CD14-positive monocyte (primary cell): ENCODE data around the gene REV3L. TPM values are rescaled to one million over a fixed set of nuclear protein-coding genes. Genes with fewer than 3 reads are reported as not detected.

Experiments
- DNase-seq, 3 donors: peaks; one replicate each; pipeline ENCODE4 v3.0.0-alpha.2; 2011 to 2022
- H2AFZ ChIP-seq: 2 replicates; pipeline ENCODE4 v1.6.0; 2012; ENCODE audit warnings: mild to moderate bottlenecking, low read depth, low read length, inconsistent platforms; ENCODE audit not compliant: insufficient read depth, poor library complexity, severe bottlenecking
- H3K27ac ChIP-seq, 2 donors: 1 replicate in 1 of 2; 2 replicates in 1 of 2; pipeline ENCODE4 v1.5.1; 2012 to 2013; ENCODE audit warnings: low read length in 2 of 2, control low read depth in 1 of 2, inconsistent platforms in 1 of 2, low read depth in 1 of 2, mild to moderate bottlenecking in 1 of 2
- H3K27me3 ChIP-seq, 2 donors: one replicate each; pipeline versions ENCODE4 v1.6.0 to v1.6.1; 2011 to 2013; ENCODE audit warnings: low read length in 2 of 2; ENCODE audit not compliant: control insufficient read depth in 2 of 2, insufficient read depth in 2 of 2
- H3K36me3 ChIP-seq, 2 donors: replicated peaks in 1 of 2; 1 replicate in 1 of 2; 2 replicates in 1 of 2; pipeline versions ENCODE4 v1.5.1 to v1.6.1; 2012 to 2013; ENCODE audit warnings: low read length in 2 of 2, control low read depth in 1 of 2, inconsistent platforms in 1 of 2, mild to moderate bottlenecking in 1 of 2; ENCODE audit not compliant: insufficient read depth in 2 of 2, control insufficient read depth in 1 of 2
- H3K4me1 ChIP-seq, 2 donors: 1 replicate in 1 of 2; 2 replicates in 1 of 2; pipeline versions ENCODE4 v1.5.1 to v1.6.1; 2012 to 2013; ENCODE audit warnings: low read length in 2 of 2, control low read depth in 1 of 2, inconsistent platforms in 1 of 2, mild to moderate bottlenecking in 1 of 2, moderate library complexity in 1 of 2; ENCODE audit not compliant: insufficient read depth in 2 of 2, control insufficient read depth in 1 of 2
- H3K4me2 ChIP-seq: replicated peaks from 2 replicates; pipeline ENCODE3; 2012; ENCODE audit warnings: low read length, moderate library complexity, mild to moderate bottlenecking; ENCODE audit not compliant: poor library complexity, severe bottlenecking; ENCODE audit errors: extremely low read depth
- H3K4me3 ChIP-seq, 3 experiments: fragments of 200-600 bp in 1 of 3; sonication (generic) in 1 of 3; replicated peaks in 1 of 3; 1 replicate in 2 of 3; 2 replicates in 1 of 3; pipeline ENCODE4 v1.5.1; 2011 to 2013; ENCODE audit warnings: low read length in 3 of 3, mild to moderate bottlenecking in 3 of 3, control low read depth in 2 of 3, low read depth in 2 of 3, inconsistent platforms in 1 of 3, moderate library complexity in 1 of 3
- H3K79me2 ChIP-seq: 2 replicates; pipeline ENCODE4 v1.6.0; 2012; ENCODE audit warnings: mild to moderate bottlenecking, control low read depth, inconsistent platforms, low read length, moderate library complexity; ENCODE audit not compliant: insufficient read depth
- H3K9ac ChIP-seq: 2 replicates; pipeline ENCODE4 v1.6.0; 2017; ENCODE audit warnings: low read length, mild to moderate bottlenecking; ENCODE audit not compliant: insufficient read depth, poor library complexity, severe bottlenecking
- H3K9me3 ChIP-seq, 2 donors: replicated peaks in 1 of 2; 1 replicate in 1 of 2; 2 replicates in 1 of 2; pipeline versions ENCODE4 v1.5.1 to v1.6.1; 2012 to 2013; ENCODE audit warnings: low read length in 2 of 2, control low read depth in 1 of 2; ENCODE audit not compliant: control insufficient read depth in 1 of 2, insufficient read depth in 1 of 2
- H4K20me1 ChIP-seq: 2 replicates; pipeline ENCODE4 v1.6.0; 2012; ENCODE audit warnings: mild to moderate bottlenecking, low read length, control low read depth, moderate library complexity; ENCODE audit not compliant: insufficient read depth
- H3K27ac Mint-ChIP-seq, 7 donors: one replicate each; pipeline ENCODE4 v1.8.0; 2020; ENCODE audit warnings: mild to moderate bottlenecking in 7 of 7, mixed read lengths in 7 of 7, moderate library complexity in 6 of 7, inconsistent platforms in 2 of 7
- H3K27me3 Mint-ChIP-seq, 3 donors: one replicate each; pipeline ENCODE4 v1.8.0; 2021 to 2022; ENCODE audit warnings: low read depth in 3 of 3, mild to moderate bottlenecking in 3 of 3, mixed read lengths in 3 of 3, moderate library complexity in 3 of 3, inconsistent platforms in 1 of 3
- H3K36me3 Mint-ChIP-seq, 2 donors: one replicate each; pipeline ENCODE4 v1.8.0; 2020; ENCODE audit warnings: mixed read lengths in 2 of 2, inconsistent platforms in 1 of 2, mild to moderate bottlenecking in 1 of 2
- H3K4me1 Mint-ChIP-seq: one replicate; pipeline ENCODE4 v1.8.0; 2020; ENCODE audit warnings: mild to moderate bottlenecking, mixed read lengths
- H3K4me3 Mint-ChIP-seq, 2 donors: one replicate each; pipeline ENCODE4 v1.8.0; 2020; ENCODE audit warnings: mild to moderate bottlenecking in 2 of 2, mixed read lengths in 2 of 2, moderate library complexity in 1 of 2
- H3K9me3 Mint-ChIP-seq, 7 donors: one replicate each; pipeline ENCODE4 v1.8.0; 2020 to 2022; ENCODE audit warnings: mixed read lengths in 7 of 7, mild to moderate bottlenecking in 6 of 7, moderate library complexity in 6 of 7, inconsistent platforms in 2 of 7
- CTCF ChIP-seq: fragments of 200-600 bp; IDR thresholded peaks from one replicate; pipeline ENCODE4 v1.8.0; 2022; ENCODE audit warnings: antibody characterized with exemption, mild to moderate bottlenecking
- WGBS: methylation state at CpG from one replicate; pipeline ENCODE4 v1.1.5; 2013; ENCODE audit warnings: missing lambda C conversion rate; ENCODE audit not compliant: insufficient coverage; 5-methylcytosine and 5-hydroxymethylcytosine counted together
- intact Hi-C, 2 donors: fragments of 100-400 bp; cut with micrococcal nuclease; formaldehyde crosslinking; loops; one replicate each; pipeline versions ENCODE4 v1.15.0 to v1.15.1; 2023
- polyA plus RNA-seq, 3 donors: library from polyadenylated mRNA; depleted of rRNA in 1 of 3; unstranded in 2 of 3; stranded (reverse) in 1 of 3; fragments of 300-500 nt in 2 of 3; fragments of >200 nt in 1 of 3; fragmentation: Illumina TruSeq in 2 of 3; gene quantifications; 1 replicate in 2 of 3; 2 replicates in 1 of 3; pipeline ENCODE4 v1.2.3, GENCODE V29; 2012 to 2021

REV3L gene
- polyA plus RNA-seq, 3 donors = 3.4 to 5.7 (median 4.9) TPM

GRCh38 chr6:111522393-111523020 lies 39.5 kb upstream of the REV3L start:
- H3K27ac ChIP-seq = no peak overlapping the region
- no peaks in the 10 kb centered on the region for H3K4me1 ChIP-seq
- WGBS = 6% methylated on average over 2 of the region's 4 CpGs
- no peak overlapping the region for H3K4me3 ChIP-seq
- no peaks in the 10 kb centered on the region for H3K9me3 ChIP-seq
- Mint-ChIP-seq H3K36me3 (no peaks in the 10 kb centered on the region), H3K27ac (no peak overlapping the region), H3K27me3 (no peaks in the 10 kb centered on the region), H3K9me3 (no peaks in the 10 kb centered on the region), H3K4me1 (peaks cover 18% of the 10 kb centered on the region), H3K4me3 (no peak overlapping the region)
- H3K79me2 ChIP-seq = no peaks in the 10 kb centered on the region
- H4K20me1 ChIP-seq = no peaks in the 10 kb centered on the region
- H3K4me2 ChIP-seq = no peak overlapping the region
- intact Hi-C loops = no loop called here
- DNase-seq = no peak
- no peaks in the 10 kb centered on the region for H3K27me3 ChIP-seq
- no peaks in the 10 kb centered on the region for H3K36me3 ChIP-seq
- TF ChIP-seq CTCF = no peak
- no peak overlapping the region for H2AFZ ChIP-seq
- no peak overlapping the region for H3K9ac ChIP-seq

- no peaks in the 10 kb centered on the region for H3K36me3 ChIP-seq
- Mint-ChIP-seq H3K27me3 (no peaks in the 10 kb centered on the region), H3K9me3 (no peaks in the 10 kb centered on the region), H3K4me3 (no peak overlapping the region), H3K4me1 (peaks cover 18% of the 10 kb centered on the region), H3K36me3 (no peaks in the 10 kb centered on the region), H3K27ac (no peak overlapping the region)
- no peaks in the 10 kb centered on the region for H3K9me3 ChIP-seq
- H3K4me2 ChIP-seq = no peak overlapping the region
- no peak overlapping the region for H3K4me3 ChIP-seq
- no peak overlapping the region for H3K27ac ChIP-seq
- DNase-seq = no peak
- no peak for TF ChIP-seq CTCF
- no peaks in the 10 kb centered on the region for H3K79me2 ChIP-seq
- H3K27me3 ChIP-seq = no peaks in the 10 kb centered on the region
- no peaks in the 10 kb centered on the region for H3K4me1 ChIP-seq
- intact Hi-C loops = no loop called here
- no peaks in the 10 kb centered on the region for H4K20me1 ChIP-seq
- no peak overlapping the region for H2AFZ ChIP-seq
- no peak overlapping the region for H3K9ac ChIP-seq
- 100% methylated on average over 2 of the region's 5 CpGs for WGBS
Measured at GRCh38 chr6:111521497-111522270, 38.7 kb upstream of the REV3L start.
